ENCODE measurements around the gene PRIMPOL.

PRIMPOL gene

GRCh38 chr4:184668511-184669114 lies 19.1 kb downstream of the PRIMPOL start:
- no peak for DNase-seq

DNA sequence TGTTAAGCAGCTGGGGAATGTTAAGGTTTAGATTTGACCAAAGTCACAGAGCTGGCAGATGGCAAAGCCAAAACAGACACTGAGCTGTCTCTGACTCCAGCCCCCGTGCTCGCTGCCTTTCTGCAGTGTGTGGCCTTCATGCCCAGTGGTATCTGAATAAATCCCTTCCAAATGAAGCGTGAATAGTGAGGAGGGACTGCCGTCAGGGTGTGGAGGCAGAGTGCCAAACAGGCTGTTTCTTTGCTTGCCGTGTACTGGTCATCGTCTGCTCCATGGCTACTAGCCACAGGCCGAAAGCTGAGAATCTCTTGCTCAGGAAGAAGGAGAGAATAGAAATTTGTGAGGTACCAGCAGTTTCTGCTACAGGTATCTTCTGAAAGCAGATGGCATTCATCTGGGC lies 19.7 kb downstream of the PRIMPOL start:
- no peak for DNase-seq

- no peak for DNase-seq
Observed at GRCh38 chr4:184671101-184671500, 21.6 kb downstream of the PRIMPOL start.

DNA sequence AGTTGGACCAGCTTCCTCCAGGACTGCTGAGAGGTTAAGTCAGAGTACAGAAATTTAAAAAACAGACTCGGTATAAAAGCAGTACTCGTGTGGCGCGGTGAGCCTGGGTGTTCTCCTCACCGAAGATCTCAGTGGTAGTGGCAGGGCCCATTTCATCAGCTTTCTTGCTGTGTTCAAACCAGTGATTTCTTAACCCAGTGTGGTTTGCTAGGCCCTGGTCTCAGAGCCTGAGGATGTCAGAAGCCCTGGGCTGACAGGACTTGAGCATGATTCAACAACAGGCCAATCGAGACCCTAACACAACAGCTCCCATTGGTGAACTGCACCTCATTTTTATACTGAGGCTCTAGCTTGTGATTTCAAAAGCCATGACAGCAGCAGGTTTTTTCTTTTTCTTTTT lies 23.2 kb downstream of the PRIMPOL start:
- DNase-seq = no peak

DNA sequence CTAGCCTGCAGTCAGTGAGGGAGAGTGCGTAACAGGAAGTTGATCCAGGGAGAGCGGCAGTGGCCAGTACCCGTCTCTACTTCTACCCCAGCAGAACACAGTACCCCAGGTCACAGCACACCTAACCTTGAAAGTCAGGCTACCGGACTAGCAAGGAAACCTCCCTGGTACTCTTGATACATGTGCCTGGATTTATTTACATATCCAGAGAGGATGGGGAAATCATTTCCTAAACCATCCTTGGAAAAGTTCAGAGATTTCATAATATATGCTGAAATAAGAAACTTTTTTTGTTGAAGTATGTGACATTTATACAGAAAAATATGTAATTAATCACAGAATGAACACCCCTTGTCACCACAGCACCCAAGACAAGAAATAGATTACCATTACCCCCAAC lies 24.5 kb downstream of the PRIMPOL start:
- no peak for DNase-seq

DNA sequence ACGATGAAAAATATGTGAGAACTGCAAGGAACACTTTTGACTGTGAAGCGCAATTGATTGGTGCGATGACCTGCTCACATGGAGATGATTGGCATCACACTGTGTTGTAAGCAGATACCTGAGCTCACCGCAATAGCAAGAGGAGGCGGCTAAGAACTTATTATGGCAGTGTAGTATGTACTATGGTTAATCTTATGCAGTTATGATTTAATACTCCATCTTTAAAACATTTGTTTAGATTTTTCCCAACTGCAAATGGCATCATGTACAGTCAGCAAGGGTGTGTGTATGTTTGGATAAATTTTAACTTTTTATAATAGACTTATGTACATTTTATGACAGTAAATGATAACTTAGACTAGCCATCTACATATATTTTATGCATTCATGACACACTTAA lies 25.5 kb downstream of the PRIMPOL start:
- no peak for DNase-seq

DNA sequence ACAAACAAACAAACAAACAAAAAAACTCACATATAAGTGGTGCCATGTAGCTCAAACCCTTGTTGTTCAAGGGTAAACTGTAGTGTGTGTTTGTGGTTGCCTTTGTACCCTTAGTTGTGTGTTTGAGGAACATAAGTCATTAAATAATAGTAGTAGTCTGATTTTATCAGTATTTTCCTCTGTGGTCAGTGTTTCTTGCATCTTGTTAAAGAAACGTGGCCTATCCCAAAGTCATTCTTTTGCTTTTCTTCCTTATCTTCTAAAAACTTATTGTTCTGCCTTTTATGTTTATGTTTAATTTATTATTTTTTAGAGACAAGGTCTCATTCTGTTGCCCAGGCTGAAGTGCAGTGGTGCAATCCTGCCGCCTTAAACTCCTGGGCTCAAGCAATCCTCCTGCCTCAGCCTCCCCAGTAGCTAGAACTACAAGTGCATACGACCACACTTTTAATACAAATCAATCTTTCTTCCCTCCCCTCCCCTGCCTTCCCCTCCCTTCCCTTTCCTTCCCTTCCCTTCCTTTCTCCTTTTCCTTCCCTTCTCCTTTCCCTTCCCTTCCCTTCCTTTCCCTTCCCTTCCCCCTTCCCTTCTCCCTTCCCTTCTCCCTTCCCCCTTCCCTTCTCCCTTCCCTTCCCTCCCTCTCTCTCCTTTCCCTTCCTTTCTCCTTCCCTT lies 26.4 kb downstream of the PRIMPOL start:
- no peak for DNase-seq

GRCh38 chr4:184680698-184681097 lies 31.2 kb downstream of the PRIMPOL start:
- DNase-seq = no peak

DNA sequence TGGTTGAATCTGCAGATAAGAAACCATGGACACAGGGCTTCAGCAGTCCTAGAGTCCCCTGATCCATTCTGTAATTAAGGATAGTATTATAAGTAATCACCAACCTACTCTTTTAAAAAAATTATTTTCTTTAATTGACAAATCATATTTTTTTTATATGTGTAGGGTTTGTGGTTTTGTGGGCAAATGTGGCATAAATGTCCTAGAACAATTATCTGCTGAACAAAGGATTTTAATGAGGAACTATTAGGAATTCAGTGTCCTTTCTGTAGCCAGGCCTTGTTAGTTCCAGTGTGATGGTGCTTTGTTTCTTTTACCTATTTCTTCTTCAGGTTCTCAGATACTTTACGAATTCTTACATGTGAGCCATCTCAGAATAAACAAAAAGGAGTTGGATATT lies 32.4 kb downstream of the PRIMPOL start:
- DNase-seq = no peak

DNA sequence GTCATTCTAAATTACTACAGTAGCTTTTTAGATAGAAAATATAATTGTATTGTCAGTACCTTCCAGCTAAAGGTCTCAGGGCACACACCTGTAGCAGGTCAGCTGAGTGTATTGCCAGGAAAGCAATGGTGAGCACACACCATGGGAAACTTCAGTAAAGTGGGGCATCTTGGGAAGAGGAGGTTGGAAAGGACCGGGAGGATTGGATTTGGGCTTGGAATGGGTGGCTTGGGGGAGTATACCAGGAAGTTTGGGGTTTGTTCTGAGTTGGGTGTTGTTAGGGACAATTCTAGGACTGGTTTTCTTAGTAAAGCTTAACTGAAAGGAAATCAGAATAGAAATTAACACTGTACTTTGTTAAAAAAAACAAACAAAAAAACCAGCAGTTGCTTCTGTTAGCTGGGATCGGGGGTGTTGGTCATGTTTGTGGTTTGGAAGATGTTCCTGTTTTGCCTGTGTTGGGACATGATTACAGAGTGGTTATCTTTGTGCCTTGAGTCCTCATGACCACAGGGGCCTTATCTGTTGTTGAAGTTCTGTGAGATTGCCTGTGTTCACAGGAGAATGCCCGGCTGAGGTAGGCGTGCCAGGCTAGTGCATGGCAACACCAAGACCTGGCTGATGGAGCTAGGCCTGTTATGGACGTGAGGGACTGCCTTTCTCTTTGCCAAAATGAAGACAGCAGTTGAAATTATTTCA lies 35.1 kb downstream of the PRIMPOL start:
- DNase-seq = no peak

GRCh38 chr4:184688005-184688404 lies 38.5 kb downstream of the PRIMPOL start:
- no peak for DNase-seq

DNA sequence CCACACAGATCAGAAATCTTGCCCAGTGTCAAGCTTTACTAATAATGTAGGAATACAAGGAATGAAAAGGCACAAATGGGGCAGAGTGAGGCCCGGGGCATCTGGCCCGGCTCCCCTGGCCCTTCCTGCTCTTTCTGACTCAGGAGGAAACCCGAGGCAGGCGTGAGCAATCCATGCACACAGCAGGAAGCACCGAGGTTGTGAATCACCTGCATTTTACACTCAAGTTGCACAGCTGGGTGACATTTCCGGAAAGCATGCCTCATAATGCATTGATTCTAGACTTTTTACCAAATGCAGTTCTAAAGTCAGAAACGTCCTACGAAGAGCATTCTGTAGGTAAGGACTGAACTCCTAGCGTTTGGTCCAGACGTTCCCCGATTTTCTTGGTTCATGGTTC lies 38.9 kb downstream of the PRIMPOL start:
- DNase-seq = peak; percentile 87

GRCh38 chr4:184689681-184690080 lies 40.1 kb downstream of the PRIMPOL start:
- no peak for DNase-seq

DNA sequence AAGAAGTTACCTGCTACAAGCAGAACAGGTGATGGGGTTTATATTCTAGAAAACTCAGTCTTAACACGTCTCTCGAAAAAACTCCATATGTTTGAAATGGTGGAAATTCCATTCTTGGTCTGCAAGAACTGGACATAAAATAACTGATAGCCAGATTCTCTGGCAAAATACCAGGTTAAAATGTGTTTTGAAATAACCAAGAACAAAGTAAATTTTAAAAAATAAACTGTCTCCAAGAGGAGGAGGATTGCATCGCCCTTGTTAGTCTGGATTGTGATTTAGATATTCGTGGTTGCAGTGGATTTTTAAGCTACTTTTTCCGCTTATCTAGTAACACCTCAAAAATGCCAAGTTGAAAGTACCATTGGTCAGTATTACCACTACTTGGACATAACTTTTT lies 43.5 kb downstream of the PRIMPOL start:
- no peak for DNase-seq

DNA sequence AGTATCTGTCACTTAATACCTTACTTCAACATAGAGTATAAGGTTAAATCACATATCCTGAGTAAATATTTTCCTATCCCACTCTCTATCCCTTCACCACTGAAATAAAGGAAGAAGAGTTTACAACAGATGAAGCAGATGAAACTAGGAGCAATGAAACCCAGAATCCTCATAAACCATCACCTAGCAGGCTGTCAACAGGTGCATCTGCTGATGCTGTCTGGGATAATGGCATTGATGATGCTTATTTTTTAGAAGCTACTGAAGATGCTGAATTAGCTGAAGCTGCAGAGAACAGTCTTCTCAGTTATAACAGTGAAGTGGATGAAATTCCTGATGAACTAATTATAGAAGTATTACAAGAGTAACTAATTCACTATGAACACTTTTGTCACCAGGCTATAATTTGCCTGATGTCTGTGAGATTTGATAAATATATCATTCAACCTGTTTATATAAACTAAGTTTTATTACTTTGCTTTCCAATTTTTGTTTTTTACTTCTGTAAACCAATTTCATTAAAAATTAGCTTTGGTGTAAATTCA lies 44.9 kb downstream of the PRIMPOL start:
- no peak for DNase-seq

DNA sequence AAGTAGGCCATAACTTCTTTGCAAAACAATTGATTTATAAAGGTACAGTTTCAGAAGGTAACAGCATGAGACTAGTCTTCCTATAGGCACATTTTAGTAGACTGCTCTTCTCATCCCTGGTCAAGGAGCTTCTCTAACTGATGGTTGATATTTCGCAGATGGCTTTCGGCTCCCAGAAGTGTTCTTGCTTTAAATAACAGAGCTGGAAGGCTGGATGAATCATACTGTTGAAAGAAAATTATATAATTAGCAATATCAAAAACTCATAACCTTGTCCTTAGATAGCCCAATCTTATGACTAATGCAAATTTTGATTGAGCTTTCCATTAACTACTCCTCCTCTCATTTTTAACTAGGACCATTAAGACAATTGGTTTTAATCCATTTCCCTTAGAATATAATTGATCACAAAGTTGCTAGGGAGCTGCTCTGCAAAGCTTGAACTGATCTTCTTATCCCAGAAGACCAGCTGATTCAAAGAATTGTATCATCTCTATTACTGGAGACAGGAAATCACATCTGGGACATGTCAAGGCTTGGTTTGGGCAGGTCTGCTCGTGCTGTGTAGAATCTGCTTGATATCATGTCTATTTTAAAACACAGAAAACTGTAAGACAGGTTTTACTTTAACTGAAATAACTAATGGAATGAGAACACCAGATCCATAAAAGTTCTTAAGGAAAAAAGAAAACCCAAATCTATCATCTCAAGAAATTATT lies 45.8 kb downstream of the PRIMPOL start:
- no peak for DNase-seq

DNA sequence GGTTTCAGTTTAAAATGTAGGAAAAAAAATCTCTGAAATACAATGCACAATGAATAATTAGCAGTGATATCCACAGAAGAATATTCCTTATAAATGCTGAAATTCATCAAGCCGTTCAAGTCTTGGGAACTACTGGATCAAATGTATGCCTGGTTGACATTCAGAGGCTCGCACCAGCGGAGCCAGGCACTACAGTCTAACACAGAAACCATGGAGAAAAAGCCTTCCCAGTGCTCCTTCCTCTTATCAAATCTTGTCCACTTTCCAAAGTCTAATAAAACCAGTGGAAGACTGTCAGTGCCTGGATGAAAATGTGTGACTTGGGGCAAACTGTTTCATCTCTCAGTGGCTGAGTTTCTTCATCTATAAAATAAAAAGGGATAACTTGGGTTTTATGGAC lies 48.4 kb downstream of the PRIMPOL start:
- no peak for DNase-seq

- no peak for DNase-seq
Observed at GRCh38 chr4:184699941-184700340, 50.4 kb downstream of the PRIMPOL start.

DNA sequence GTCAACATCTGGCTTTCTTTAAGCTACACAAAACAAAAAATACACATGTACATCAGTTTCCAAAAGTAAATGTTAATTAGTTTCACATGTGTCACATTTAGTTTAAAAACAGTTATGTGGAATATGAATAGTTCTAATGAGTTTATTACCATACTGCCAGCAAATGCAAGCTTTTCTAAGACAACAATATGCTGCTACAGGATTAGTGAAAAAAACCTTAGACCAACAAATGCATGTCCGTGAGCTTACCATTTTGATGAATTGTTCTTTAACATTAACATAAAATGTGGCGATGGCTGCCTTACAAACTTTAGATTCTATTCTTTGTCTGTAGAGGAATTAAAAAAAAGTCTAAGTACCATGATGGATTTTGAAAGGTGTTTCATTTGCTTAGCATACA lies 52.6 kb downstream of the PRIMPOL start:
- DNase-seq = no peak

DNA sequence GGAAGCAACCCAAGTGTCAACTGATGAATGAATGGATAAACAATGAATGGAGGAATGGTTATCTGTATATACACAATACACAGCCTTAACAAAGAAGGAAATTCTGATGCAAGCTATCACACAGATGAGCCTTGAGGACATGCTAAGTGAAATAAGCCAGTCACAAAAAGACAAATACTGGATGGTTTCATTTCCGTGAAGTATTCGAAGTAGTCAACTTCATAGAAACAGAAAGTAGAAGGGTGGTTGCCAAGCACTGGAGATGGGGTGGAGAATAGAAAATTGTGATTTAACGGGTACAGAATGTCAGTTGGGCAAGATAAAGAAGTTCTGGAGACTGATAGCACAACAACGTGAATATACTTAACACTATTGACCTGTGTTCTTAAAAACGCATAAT lies 56.2 kb downstream of the PRIMPOL start:
- DNase-seq = no peak

GRCh38 chr4:184706453-184706852 lies 56.9 kb downstream of the PRIMPOL start:
- DNase-seq = no peak

DNA sequence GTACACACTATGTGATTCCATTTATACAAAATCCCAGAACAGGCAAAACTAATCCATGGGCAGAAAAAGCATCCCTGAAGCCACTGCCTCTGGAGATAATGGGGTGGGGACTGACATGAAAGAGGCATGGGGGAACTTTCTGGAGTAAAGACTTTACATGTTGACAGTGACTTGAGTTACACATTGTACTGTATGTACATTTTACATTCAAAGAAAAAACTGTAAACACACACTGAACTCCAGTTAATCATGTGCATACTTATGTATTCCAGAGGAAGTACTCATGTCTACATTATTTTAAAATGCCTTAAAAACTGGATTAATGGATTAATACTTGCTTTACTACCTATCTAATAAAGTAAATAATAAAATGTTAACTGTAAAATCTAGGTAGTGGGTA lies 62.8 kb downstream of the PRIMPOL start:
- no peak for DNase-seq

GRCh38 chr4:184713887-184714286 lies 64.3 kb downstream of the PRIMPOL start:
- no peak for DNase-seq

- no peak for DNase-seq
Observed at GRCh38 chr4:184715526-184715925, 66.0 kb downstream of the PRIMPOL start.
